ENCODE measurements around the gene PODNL1. TPM values are rescaled to one million over a fixed set of nuclear protein-coding genes. Genes with fewer than 3 reads are reported as not detected.

Gene PODNL1
- total and polyA plus RNA-seq, 2 of the 8 experiments (the other 6 are each of a cell fraction or from before 2014, with no cell fraction given), result 1.0 to 1.5 TPM

- Histone ChIP-seq H3K4me1 (replicated peaks in 1 of 4; ENCODE audit: control insufficient read depth in 3 of 4, insufficient read depth in 4 of 4, low read length in 3 of 4) (peaks cover 0 to 8% (median 3%) of the 10 kb centered on the region in 4 experiments; a peak in 3 of 7 replicates), H3K4ac (replicated peaks; ENCODE audit: insufficient read length, low read depth, low read length) (no peak overlapping the region), H3K9ac (replicated peaks in 1 of 4; ENCODE audit: extremely low read depth in 1 of 4, low read depth in 3 of 4, low read length in 3 of 4) (peak overlapping the region in 1 of 4 experiments; percentile 68; a peak in 2 of 7 replicates), H2BK120ac (replicated peaks; ENCODE audit: low read depth, low read length) (no peak overlapping the region), H3K27me3 (replicated peaks in 1 of 4; ENCODE audit: control insufficient read depth in 3 of 4, extremely low read depth in 1 of 4, insufficient read depth in 3 of 4, low read length in 3 of 4) (no peaks in the 10 kb centered on the region), H3K79me1 (ENCODE audit: low read depth, low read length) (no peaks in the 10 kb centered on the region), H2BK20ac (ENCODE audit: low read length) (no peak overlapping the region), H3K23ac (ENCODE audit: insufficient read length) (no peak overlapping the region), H2BK12ac (ENCODE audit: low read depth, low read length) (peak overlapping the region; percentile 99; the same call in 1 of the 2 replicates), H3K27ac (ENCODE audit: low read depth, low read length) (peak overlapping the region; percentile 39; the same call in 1 of the 2 replicates), H4K8ac (ENCODE audit: extremely low read depth, insufficient read depth, low read length) (no peak overlapping the region), H3K23me2 (ENCODE audit: low read depth, low read length) (peaks cover 2% of the 10 kb centered on the region; the same call in 1 of the 2 replicates), H3K4me3 (ENCODE audit: extremely low read depth in 1 of 4, insufficient read depth in 2 of 4, low read depth in 3 of 4, low read length in 4 of 4) (no peak overlapping the region; a peak in 1 of 8 replicates), H2BK5ac (ENCODE audit: low read depth, low read length) (0 out of 2 replicates have a peak overlapping the region, but pooled peaks have one; percentile 52), H2BK15ac (ENCODE audit: low read length) (0 out of 2 replicates have a peak overlapping the region, but pooled peaks have one; percentile 81), H3K56ac (replicated peaks; ENCODE audit: insufficient read length, low read depth, low read length) (no peak overlapping the region), H4K20me1 (replicated peaks in 1 of 2; ENCODE audit: control insufficient read depth in 1 of 2, insufficient read depth in 2 of 2, low read length in 2 of 2) (no peaks in the 10 kb centered on the region), H4K91ac (replicated peaks; ENCODE audit: insufficient read length, low read length) (no peak overlapping the region), H2AFZ (ENCODE audit: low read length) (no peak overlapping the region), H2AK5ac (ENCODE audit: low read depth, low read length) (no peak overlapping the region; the same call in 1 of the 2 replicates), H4K5ac (ENCODE audit: insufficient read length, low read depth, low read length) (no peak overlapping the region), H3K14ac (ENCODE audit: insufficient read length) (no peak overlapping the region), H3K18ac (ENCODE audit: extremely low read depth, low read length) (peak overlapping the region; percentile 87), H3K79me2 (ENCODE audit: control insufficient read depth in 1 of 2, insufficient read depth in 2 of 2, low read length in 2 of 2) (no peaks in the 10 kb centered on the region), H3K36me3 (ENCODE audit: control insufficient read depth in 2 of 4, insufficient read depth in 4 of 4, low read length in 3 of 4) (peaks cover 0 to 9% (median 4%) of the 10 kb centered on the region in 4 experiments; a peak in 2 of 8 replicates), H3K4me2 (ENCODE audit: insufficient read depth in 1 of 2, low read depth in 2 of 2, low read length in 2 of 2) (peak overlapping the region in 1 of 2 experiments; percentile 42; a peak in 2 of 4 replicates), H3K9me3 (ENCODE audit: insufficient read depth in 2 of 2, low read depth in 1 of 2, low read length in 1 of 2) (no peaks in the 10 kb centered on the region)
- ChIA-PET CTCF (ENCODE audit: partially characterized antibody) (interaction anchor here (1.0 to 10.3 kb wide), 7 partner anchors 11 to 98 kb away, joined by 3 to 77 read pairs (median 5); partner anchors contain the start of genes IL27RA and MISP3), POLR2A (ENCODE audit: partially characterized antibody) (interaction anchor here (0.7 to 4.9 kb wide), 7 partner anchors 11 to 370 kb away, joined by 3 to 44 read pairs (median 4); no protein-coding TSS in a partner anchor)
- FAIRE-seq, result peak; percentile 100
- WGBS, 2 experiments (ENCODE audit: extremely low coverage in 1 of 2, insufficient coverage in 1 of 2, insufficient read length in 1 of 2, insufficient replicate concordance in 2 of 2, low coverage in 1 of 2, low lambda C conversion rate in 2 of 2, missing lambda C conversion rate in 1 of 2), result 29% methylated on average over 12 of the region's 12 CpGs; no CpG with 5 or more reads in 1 of the 2 experiments
- peak; percentile 70 to 78 for DNase-seq (ENCODE audit: low read depth in 1 of 2, low spot score in 2 of 2)
- TF ChIP-seq SP1 (IDR thresholded peaks at IDR 0.05; ENCODE audit: low read depth, low read length), result peak; percentile 86
- peak; percentile 73 for TF ChIP-seq BRCA1 (IDR thresholded peaks at IDR 0.05; ENCODE audit: low read depth, low read length)
- TF ChIP-seq CHD2 (IDR thresholded peaks at IDR 0.05; ENCODE audit: low read length), result peak; percentile 89
- no peak for TF ChIP-seq RXRA (IDR thresholded peaks at IDR 0.05; ENCODE audit: insufficient read depth, low read depth, low read length)
- 0 out of 3 replicates have a peak, but pooled peaks of 1 of the 2 experiments have one; percentile 50 for TF ChIP-seq POLR2A (IDR thresholded peaks at IDR 0.05; ENCODE audit: control extremely low read depth in 1 of 2, low read depth in 2 of 2, low read length in 2 of 2)
- TF ChIP-seq CREB1 (IDR thresholded peaks at IDR 0.05), result peak; percentile 69
- peak; percentile 66; the same call in 1 of the 2 replicates for TF ChIP-seq TEAD4 (IDR thresholded peaks at IDR 0.05; ENCODE audit: low read depth, low read length)
- TF ChIP-seq TAF7 (optimal IDR thresholded peaks at IDR 0.05; ENCODE audit: borderline replicate concordance, low read depth, low read length), result peak; percentile 42
- peak; percentile 14; the same call in 1 of the 2 replicates for TF ChIP-seq SP2 (IDR thresholded peaks at IDR 0.05; ENCODE audit: low read length)
- TF ChIP-seq POLR2AphosphoS5 (IDR thresholded peaks at IDR 0.05; ENCODE audit: low read depth, low read length), result peak; percentile 41; the same call in 1 of the 2 replicates
- 0 out of 2 replicates have a peak, but pooled peaks have one; percentile 49 for TF ChIP-seq E2F6 (IDR thresholded peaks at IDR 0.05)
- TF ChIP-seq TAF1 (IDR thresholded peaks at IDR 0.05; ENCODE audit: low read depth, low read length), result peak; percentile 60; the same call in 1 of the 2 replicates
- TF ChIP-seq MAX (IDR thresholded peaks at IDR 0.05), result peak; percentile 81
These were observed 35.9 kb upstream of the PODNL1 start for GRCh38 chr19:13974073-13974472.

Measured in H1 (cell line).